MCF 10A (cell line): ENCODE measurements around the gene NCOA7. TPM values are rescaled to one million over a fixed set of nuclear protein-coding genes. Genes with fewer than 3 reads are reported as not detected.

Source experiments
- BruUV-seq: library from RNA; stranded (reverse); fragments of 400-500 nt; replicated peaks from 2 replicates; lab custom pipeline; 2021; lab: Mats Ljungman, UMichigan
- CTCF ChIA-PET: fragments of 300-600 bp; sonication (Branson Sonifier 250); formaldehyde crosslinking; extraction: SDS; loops from one replicate; lab custom pipeline; 2021; ENCODE audit warnings: antibody characterized with exemption, inconsistent platforms; lab: Yijun Ruan, JAX
- POLR2A ChIA-PET: fragments of 300-600, 350-650 bp; sonication (Branson Sonifier 250); formaldehyde crosslinking; extraction: SDS; loops from one replicate; lab custom pipeline; 2020; ENCODE audit warnings: antibody characterized with exemption, inconsistent platforms; lab: Yijun Ruan, JAX
- DNase-seq: peaks from one replicate; pipeline ENCODE4 v3.0.0-alpha.2; 2018; ENCODE audit not compliant: unreplicated experiment
- H3K27ac Mint-ChIP-seq: one replicate; pipeline ENCODE4 v1.8.0; 2022; ENCODE audit warnings: mild to moderate bottlenecking, low read depth, mixed read lengths; ENCODE audit not compliant: unreplicated experiment
- H3K27me3 Mint-ChIP-seq: one replicate; pipeline ENCODE4 v1.8.0; 2022; ENCODE audit warnings: mixed read lengths; ENCODE audit not compliant: insufficient read depth, unreplicated experiment
- H3K36me3 Mint-ChIP-seq: one replicate; pipeline ENCODE4 v1.8.0; 2022; ENCODE audit warnings: mild to moderate bottlenecking, moderate library complexity, mixed read lengths; ENCODE audit not compliant: insufficient read depth, unreplicated experiment
- H3K4me1 Mint-ChIP-seq: one replicate; pipeline ENCODE4 v1.8.0; 2022; ENCODE audit warnings: mixed read lengths; ENCODE audit not compliant: insufficient read depth, unreplicated experiment
- H3K4me3 Mint-ChIP-seq: one replicate; pipeline ENCODE4 v1.8.0; 2022; ENCODE audit warnings: mild to moderate bottlenecking, moderate library complexity, mixed read lengths; ENCODE audit not compliant: unreplicated experiment
- H3K9me3 Mint-ChIP-seq: one replicate; pipeline ENCODE4 v1.8.0; 2022; ENCODE audit warnings: mixed read lengths; ENCODE audit not compliant: unreplicated experiment
- CTCF ChIP-seq: fragments of 200-600 bp; IDR thresholded peaks from one replicate; pipeline ENCODE4 v1.8.0; 2022; ENCODE audit warnings: antibody characterized with exemption, mild to moderate bottlenecking; ENCODE audit not compliant: unreplicated experiment
- intact Hi-C: fragments of 100-400 bp; cut with micrococcal nuclease; formaldehyde crosslinking; loops from 2 replicates; pipeline ENCODE4 v1.14.1; 2022
- total RNA-seq: library from RNA; stranded (reverse); gene quantifications from 2 replicates; pipeline ENCODE4 v1.2.3, GENCODE V29; 2022

NCOA7 gene
- total RNA-seq, 1 experiment from 2014 or later, result 52.3 TPM

GRCh38 chr6:125955973-125956372 is 165.2 kb downstream of the NCOA7 start:
- DNase-seq, result no peak
- intact Hi-C loops, result loop anchor here (1.0 to 2.0 kb wide), 5 partner anchors 37 to 165 kb away; no protein-coding TSS in a partner anchor
- TSS peak; percentile 77 for BruUV-seq
- Mint-ChIP-seq H3K4me3 (no peak overlapping the region), H3K36me3 (no peaks in the 10 kb centered on the region), H3K9me3 (no peaks in the 10 kb centered on the region), H3K27ac (no peak overlapping the region), H3K4me1 (peaks cover 4% of the 10 kb centered on the region), H3K27me3 (no peaks in the 10 kb centered on the region)
- ChIA-PET POLR2A (interaction anchor here (0.6 to 5.3 kb wide), 26 partner anchors 9 to 175 kb away, joined by 3 to 106 read pairs (median 7); partner anchors contain the start of genes NCOA7 and TRMT11), CTCF (interaction anchor here (0.6 to 10.3 kb wide), 44 partner anchors 8 to 662 kb away, joined by 3 to 270 read pairs (median 5); partner anchors contain the start of genes NCOA7 and TRMT11)
- TF ChIP-seq CTCF, result no peak

- TF ChIP-seq CTCF, result peak; percentile 97
- Mint-ChIP-seq H3K36me3 (no peaks in the 10 kb centered on the region), H3K4me1 (no peaks in the 10 kb centered on the region), H3K9me3 (no peaks in the 10 kb centered on the region), H3K27me3 (no peaks in the 10 kb centered on the region), H3K27ac (no peak within 1 kb of the TSS), H3K4me3 (no peak within 1 kb of the TSS)
- peak; percentile 96 for DNase-seq
- POLR2A ChIA-PET, result interaction anchor here (0.6 to 5.3 kb wide), 38 partner anchors 8 to 1310 kb away, joined by 3 to 106 read pairs (median 6); partner anchors contain the start of genes NCOA7, RNF146 and TRMT11
- intact Hi-C loops, result loop anchor here (1.0 to 2.0 kb wide), 5 partner anchors 38 to 165 kb away; no protein-coding TSS in a partner anchor
- no TSS peak for BruUV-seq
- CTCF ChIA-PET, result interaction anchor here (0.6 to 10.3 kb wide), 57 partner anchors 8 to 749 kb away, joined by 3 to 270 read pairs (median 4); partner anchors contain the start of genes NCOA7 and TRMT11
These were observed 166.0 kb downstream of the NCOA7 start, which contains the start of gene HINT3 for GRCh38 chr6:125956506-125957390. Gene HINT3 (plus strand): TSS chr6:125956770. CDS start chr6:125956978, 208 bp downstream.

- H3K27me3 Mint-ChIP-seq, result no peaks in the 10 kb centered on the region
- H3K4me3 Mint-ChIP-seq, result no peak overlapping the region
- ChIA-PET POLR2A (interaction anchor here (0.9 to 5.3 kb wide), 29 partner anchors 14 to 1387 kb away, joined by 3 to 106 read pairs (median 6); partner anchors contain the start of genes NCOA7, RNF146 and TRMT11), CTCF (interaction anchor here (0.6 to 10.3 kb wide), 28 partner anchors 9 to 750 kb away, joined by 3 to 270 read pairs (median 5); partner anchors contain the start of genes NCOA7 and TRMT11)
- no peak for DNase-seq
- TSS peak; percentile 74 for BruUV-seq
- H3K9me3 Mint-ChIP-seq, result no peaks in the 10 kb centered on the region
- intact Hi-C loops, result loop anchor here (2.0 kb wide), 2 partner anchors 39 to 53 kb away; no protein-coding TSS in a partner anchor
- no peak overlapping the region for H3K27ac Mint-ChIP-seq
- no peaks in the 10 kb centered on the region for H3K36me3 Mint-ChIP-seq
- H3K4me1 Mint-ChIP-seq, result no peaks in the 10 kb centered on the region
- no peak for TF ChIP-seq CTCF
These were observed 166.6 kb downstream of the NCOA7 start for GRCh38 chr6:125957391-125957693.
